KMS-11 (cell line): Measurements from ENCODE around the gene NLGN1.

Experiments
- H2AFZ ChIP-seq: fragments of 200-600 bp; sonication (generic); 2 replicates; pipeline ENCODE4 v1.6.1; 2016; ENCODE audit warnings: antibody characterized with exemption, mixed run types, low read depth
- H3K27ac ChIP-seq: fragments of 200-600 bp; sonication (generic); 2 replicates; pipeline ENCODE4 v1.6.1; 2016; ENCODE audit warnings: mild to moderate bottlenecking, mixed run types
- H3K27me3 ChIP-seq: fragments of 200-600 bp; sonication (generic); 2 replicates; pipeline ENCODE4 v1.6.1; 2017; ENCODE audit warnings: mild to moderate bottlenecking, low read depth, mixed run types, moderate library complexity; ENCODE audit not compliant: insufficient read depth
- H3K36me3 ChIP-seq: fragments of 200-600 bp; sonication (generic); 2 replicates; pipeline ENCODE4 v1.6.1; 2017; ENCODE audit warnings: mild to moderate bottlenecking, mixed run types; ENCODE audit not compliant: insufficient read depth
- H3K4me1 ChIP-seq: fragments of 200-600 bp; sonication (generic); 2 replicates; pipeline ENCODE4 v1.6.1; 2016; ENCODE audit warnings: mild to moderate bottlenecking, low read depth, mixed run types; ENCODE audit not compliant: poor library complexity, severe bottlenecking
- H3K4me2 ChIP-seq: fragments of 200-600 bp; sonication (generic); 2 replicates; pipeline ENCODE4 v1.7.0; 2016; ENCODE audit warnings: mild to moderate bottlenecking, mixed run types
- H3K4me3 ChIP-seq: fragments of 200-600 bp; sonication (generic); IDR thresholded peaks from 2 replicates; pipeline ENCODE4 v1.6.1; 2017; ENCODE audit warnings: low read depth, low read length, mixed read lengths; ENCODE audit not compliant: insufficient read depth
- H3K79me2 ChIP-seq: fragments of 200-600 bp; sonication (generic); 2 replicates; pipeline ENCODE4 v1.6.1; 2016; ENCODE audit warnings: low read depth, mixed run types; ENCODE audit not compliant: insufficient read depth
- H3K9ac ChIP-seq: fragments of 200-600 bp; sonication (generic); 2 replicates; pipeline ENCODE4 v1.6.1; 2016; ENCODE audit warnings: mild to moderate bottlenecking, mixed run types
- H4K20me1 ChIP-seq: fragments of 200-600 bp; sonication (generic); 2 replicates; pipeline ENCODE4 v1.6.1; 2016; ENCODE audit warnings: mild to moderate bottlenecking, mixed run types; ENCODE audit not compliant: insufficient read depth
- TF ChIP-seq, protein P1 (sequence below): fragments of 200-600 bp; sonication (generic); conservative IDR thresholded peaks from 2 replicates; pipeline ENCODE4 v1.6.1; 2017; ENCODE audit warnings: low read depth, mild to moderate bottlenecking, antibody characterized with exemption, low read length, moderate library complexity, mixed read lengths

Gene NLGN1

DNA sequence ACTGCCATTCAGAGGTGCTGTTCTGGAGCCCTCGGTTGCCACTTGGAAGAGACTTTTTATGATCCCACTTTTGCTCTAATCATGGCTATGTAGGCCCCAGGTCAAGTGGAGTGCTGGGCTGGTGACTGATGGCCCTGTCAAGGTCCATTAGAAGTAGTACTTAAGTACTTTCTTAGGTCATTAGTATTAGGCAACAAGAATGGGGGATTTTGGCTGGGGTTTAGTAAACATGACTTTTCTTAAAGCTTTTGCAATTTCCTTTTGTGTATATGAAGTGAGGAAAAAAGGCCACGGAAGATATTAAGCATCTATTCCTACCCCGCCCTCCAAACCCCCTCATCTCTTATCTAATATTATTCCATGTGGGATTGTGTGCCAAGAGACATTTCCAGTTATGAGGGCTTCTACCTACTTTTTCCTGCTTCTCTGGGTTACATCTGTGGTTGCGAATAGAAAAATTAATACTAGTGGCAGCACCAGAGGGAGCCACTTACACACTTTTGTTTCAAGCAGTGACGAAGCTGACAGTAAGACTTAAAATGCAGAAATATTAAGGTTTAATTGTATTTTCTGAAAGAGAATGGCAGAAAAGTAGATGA, 13.9 kb downstream of the NLGN1 start:
- Histone ChIP-seq H3K27ac (no peak overlapping the region), H3K9ac (no peak overlapping the region), H3K4me2 (no peak overlapping the region), H3K4me1 (no peaks in the 10 kb centered on the region), H3K36me3 (no peaks in the 10 kb centered on the region), H4K20me1 (no peaks in the 10 kb centered on the region), H3K79me2 (no peaks in the 10 kb centered on the region), H3K4me3 (no peak overlapping the region), H2AFZ (no peak overlapping the region), H3K27me3 (no peaks in the 10 kb centered on the region)
- TF ChIP-seq, protein P1, sequence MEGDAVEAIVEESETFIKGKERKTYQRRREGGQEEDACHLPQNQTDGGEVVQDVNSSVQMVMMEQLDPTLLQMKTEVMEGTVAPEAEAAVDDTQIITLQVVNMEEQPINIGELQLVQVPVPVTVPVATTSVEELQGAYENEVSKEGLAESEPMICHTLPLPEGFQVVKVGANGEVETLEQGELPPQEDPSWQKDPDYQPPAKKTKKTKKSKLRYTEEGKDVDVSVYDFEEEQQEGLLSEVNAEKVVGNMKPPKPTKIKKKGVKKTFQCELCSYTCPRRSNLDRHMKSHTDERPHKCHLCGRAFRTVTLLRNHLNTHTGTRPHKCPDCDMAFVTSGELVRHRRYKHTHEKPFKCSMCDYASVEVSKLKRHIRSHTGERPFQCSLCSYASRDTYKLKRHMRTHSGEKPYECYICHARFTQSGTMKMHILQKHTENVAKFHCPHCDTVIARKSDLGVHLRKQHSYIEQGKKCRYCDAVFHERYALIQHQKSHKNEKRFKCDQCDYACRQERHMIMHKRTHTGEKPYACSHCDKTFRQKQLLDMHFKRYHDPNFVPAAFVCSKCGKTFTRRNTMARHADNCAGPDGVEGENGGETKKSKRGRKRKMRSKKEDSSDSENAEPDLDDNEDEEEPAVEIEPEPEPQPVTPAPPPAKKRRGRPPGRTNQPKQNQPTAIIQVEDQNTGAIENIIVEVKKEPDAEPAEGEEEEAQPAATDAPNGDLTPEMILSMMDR = peak; percentile 72

DNA sequence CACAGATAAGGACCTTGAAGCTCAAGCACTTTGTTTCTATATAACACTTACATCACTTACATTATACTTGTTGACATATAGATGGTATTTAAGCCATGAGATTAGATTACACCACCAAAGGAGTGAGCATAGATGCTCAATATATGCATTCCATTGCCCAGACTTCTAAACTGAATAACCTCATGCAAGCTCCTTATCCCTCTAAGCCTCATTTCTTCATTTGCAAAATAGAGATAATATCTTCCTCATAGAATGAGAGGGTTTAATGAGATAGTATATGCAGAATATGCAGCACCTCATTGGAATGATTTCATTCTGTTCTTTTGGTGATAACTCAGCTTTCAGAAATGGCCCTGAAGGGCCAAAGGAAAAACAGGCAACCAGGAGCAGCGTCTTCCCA, 18.5 kb downstream of the NLGN1 start:
- H3K36me3 ChIP-seq = no peaks in the 10 kb centered on the region
- no peaks in the 10 kb centered on the region for H3K27me3 ChIP-seq
- TF ChIP-seq, protein P1 = no peak
- no peak overlapping the region for H3K4me3 ChIP-seq
- H3K79me2 ChIP-seq = no peaks in the 10 kb centered on the region
- no peaks in the 10 kb centered on the region for H4K20me1 ChIP-seq
- H2AFZ ChIP-seq = no peak overlapping the region
- H3K4me2 ChIP-seq = no peak overlapping the region
- no peaks in the 10 kb centered on the region for H3K4me1 ChIP-seq
- H3K9ac ChIP-seq = no peak overlapping the region
- no peak overlapping the region for H3K27ac ChIP-seq

DNA sequence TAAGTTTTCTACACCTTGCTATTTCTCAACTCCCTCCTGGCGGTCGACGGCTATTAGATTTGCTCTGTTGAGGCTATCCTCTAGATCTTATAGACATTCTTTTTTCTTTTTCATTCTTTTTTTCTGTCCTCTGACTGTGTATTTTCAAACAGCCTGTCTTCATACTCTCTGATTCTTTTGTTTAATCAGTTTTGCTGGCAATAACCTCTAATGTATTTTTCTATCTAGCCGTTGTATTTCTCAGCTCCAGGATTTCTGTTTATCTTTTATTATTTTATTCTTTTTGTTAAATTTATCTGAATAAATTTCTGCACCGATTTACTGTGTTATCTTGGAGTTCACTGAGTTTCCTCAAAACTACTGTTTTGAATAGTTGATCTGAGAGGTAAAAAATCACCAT, 31.5 kb downstream of the NLGN1 start:
- Histone ChIP-seq H3K27me3 (no peaks in the 10 kb centered on the region), H3K4me2 (no peak overlapping the region), H2AFZ (no peak overlapping the region), H3K79me2 (no peaks in the 10 kb centered on the region), H3K36me3 (no peaks in the 10 kb centered on the region), H3K27ac (no peak overlapping the region), H3K9ac (no peak overlapping the region), H3K4me3 (no peak overlapping the region), H4K20me1 (no peaks in the 10 kb centered on the region), H3K4me1 (no peaks in the 10 kb centered on the region)
- TF ChIP-seq, protein P1 = no peak

DNA sequence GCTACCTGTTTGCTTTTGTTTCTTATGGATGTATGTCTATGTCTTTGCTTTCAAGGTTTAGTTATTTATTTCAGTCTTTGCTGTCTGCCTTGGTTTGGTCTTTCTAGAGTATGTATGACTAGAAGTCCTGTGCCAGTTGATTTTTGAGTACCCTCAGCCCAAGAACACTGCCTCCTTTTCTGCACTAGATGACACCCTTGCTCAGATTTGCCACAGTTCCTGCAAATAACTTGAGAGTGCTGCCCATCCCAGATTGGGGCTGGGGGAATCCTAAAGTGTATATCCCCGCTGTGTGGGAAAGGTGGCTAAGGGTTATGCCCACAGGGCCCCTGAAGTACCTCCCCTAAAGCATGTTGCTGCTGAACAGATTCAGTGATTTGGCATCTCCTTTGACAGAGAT, 32.0 kb downstream of the NLGN1 start:
- Histone ChIP-seq H3K79me2 (no peaks in the 10 kb centered on the region), H3K4me1 (no peaks in the 10 kb centered on the region), H4K20me1 (no peaks in the 10 kb centered on the region), H3K9ac (no peak overlapping the region), H3K27me3 (no peaks in the 10 kb centered on the region), H3K36me3 (no peaks in the 10 kb centered on the region), H3K27ac (no peak overlapping the region), H2AFZ (no peak overlapping the region), H3K4me2 (no peak overlapping the region), H3K4me3 (no peak overlapping the region)
- TF ChIP-seq, protein P1 = no peak
